Measurements from ENCODE around the gene CDH24.
A peak's percentile ranks its signal among the peaks of the same experiment; 100 is the strongest.

Gene CDH24

GRCh38 chr14:23076785-23077408, 19.6 kb upstream of the CDH24 start:
- no peak overlapping the region for H3K4me3 ChIP-seq (ENCODE audit: low read depth, low read length)
- TF ChIP-seq CTCF (IDR thresholded peaks at IDR 0.05; ENCODE audit: low read depth, low read length, missing control alignments) = peak; percentile 58
- no peak for DNase-seq (ENCODE audit: low read depth)

- no peak overlapping the region for H3K4me3 ChIP-seq (ENCODE audit: low read depth, low read length)
- DNase-seq (ENCODE audit: low read depth) = no peak
- no peak for TF ChIP-seq CTCF (IDR thresholded peaks at IDR 0.05; ENCODE audit: low read depth, low read length, missing control alignments)
Measured at GRCh38 chr14:23074906-23075305, 17.6 kb upstream of the CDH24 start.

- no peak for TF ChIP-seq CTCF (IDR thresholded peaks at IDR 0.05; ENCODE audit: low read depth, low read length, missing control alignments)
- H3K4me3 ChIP-seq (ENCODE audit: low read depth, low read length) = no peak overlapping the region; the same call in 1 of the 2 replicates
- DNase-seq (ENCODE audit: low read depth) = no peak
Measured at GRCh38 chr14:23071921-23072539, 14.7 kb upstream of the CDH24 start.

GRCh38 chr14:23071244-23071920, 14.1 kb upstream of the CDH24 start:
- DNase-seq (ENCODE audit: low read depth) = peak; percentile 61
- TF ChIP-seq CTCF (IDR thresholded peaks at IDR 0.05; ENCODE audit: low read depth, low read length, missing control alignments) = no peak
- peak overlapping the region; percentile 86 for H3K4me3 ChIP-seq (ENCODE audit: low read depth, low read length)

- H3K4me3 ChIP-seq (ENCODE audit: low read depth, low read length) = peak overlapping the region; percentile 86
- no peak for TF ChIP-seq CTCF (IDR thresholded peaks at IDR 0.05; ENCODE audit: low read depth, low read length, missing control alignments)
- no peak for DNase-seq (ENCODE audit: low read depth)
Measured at GRCh38 chr14:23070262-23071129, 13.2 kb upstream of the CDH24 start.

- H3K4me3 ChIP-seq (ENCODE audit: low read depth, low read length) = no peak overlapping the region
- TF ChIP-seq CTCF (IDR thresholded peaks at IDR 0.05; ENCODE audit: low read depth, low read length, missing control alignments) = no peak
- no peak for DNase-seq (ENCODE audit: low read depth)
Measured at GRCh38 chr14:23069413-23069806, 12.1 kb upstream of the CDH24 start.
